ENCODE results near the gene ZBTB44. TPM values are rescaled to one million over a fixed set of nuclear protein-coding genes. Genes with fewer than 3 reads are reported as not detected.
"Not testable (repeated sequence)": the region's sequence is repeated elsewhere in the genome, so short reads cannot be mapped to it uniquely, and the experiment has no call there.

ZBTB44 gene
- total RNA-seq, 1 donor from 2014 or later = 165 TPM

- no peak for DNase-seq (ENCODE audit: low spot score in 2 of 2)
- no peak for FAIRE-seq
Observed at GRCh38 chr11:130313383-130314183, 1.1 kb downstream of the ZBTB44 start.

- FAIRE-seq = no peak
- DNase-seq (ENCODE audit: low spot score in 2 of 2) = no peak
Observed at GRCh38 chr11:130312046-130312445, 2.7 kb downstream of the ZBTB44 start.

- DNase-seq (ENCODE audit: low spot score in 2 of 2) (no peak), FAIRE-seq (no peak)
Observed at GRCh38 chr11:130310622-130311021, 4.1 kb downstream of the ZBTB44 start.

GRCh38 chr11:130308886-130309285 lies 5.8 kb downstream of the ZBTB44 start:
- FAIRE-seq = no peak

GRCh38 chr11:130308059-130308458 lies 6.7 kb downstream of the ZBTB44 start:
- FAIRE-seq (no peak), DNase-seq (ENCODE audit: low spot score in 2 of 2) (no peak)

More at GRCh38 chr11:130308886-130309285, 5.8 kb downstream of the ZBTB44 start:
- DNase-seq (ENCODE audit: low spot score in 2 of 2) = no peak

GRCh38 chr11:130304651-130305050 lies 10.1 kb downstream of the ZBTB44 start:
- no peak for FAIRE-seq

GRCh38 chr11:130301002-130301401 lies 13.7 kb downstream of the ZBTB44 start:
- DNase-seq (ENCODE audit: low spot score in 2 of 2) (no peak), FAIRE-seq (no peak)

More at GRCh38 chr11:130304651-130305050, 10.1 kb downstream of the ZBTB44 start:
- DNase-seq (ENCODE audit: low spot score in 2 of 2) = no peak

GRCh38 chr11:130300567-130300966 lies 14.2 kb downstream of the ZBTB44 start:
- FAIRE-seq (no peak), DNase-seq (ENCODE audit: low spot score in 2 of 2) (no peak)

- DNase-seq (ENCODE audit: low spot score in 2 of 2) = no peak
- FAIRE-seq = no peak
Observed at GRCh38 chr11:130299978-130300377, 14.7 kb downstream of the ZBTB44 start.

GRCh38 chr11:130295657-130296056 lies 19.1 kb downstream of the ZBTB44 start:
- FAIRE-seq = no peak
- no peak for DNase-seq (ENCODE audit: low spot score in 2 of 2)

GRCh38 chr11:130282111-130282510 lies 32.6 kb downstream of the ZBTB44 start:
- no peak for FAIRE-seq
- no peak for DNase-seq (ENCODE audit: low spot score in 2 of 2)

GRCh38 chr11:130281341-130281740 lies 33.4 kb downstream of the ZBTB44 start:
- not testable (repeated sequence) for DNase-seq (ENCODE audit: low spot score in 2 of 2); FAIRE-seq

GRCh38 chr11:130279989-130280388 lies 34.7 kb downstream of the ZBTB44 start:
- no peak for FAIRE-seq

GRCh38 chr11:130278745-130279144 lies 36.0 kb downstream of the ZBTB44 start:
- FAIRE-seq (no peak), DNase-seq (ENCODE audit: low spot score in 2 of 2) (no peak)

More at GRCh38 chr11:130279989-130280388, 34.7 kb downstream of the ZBTB44 start:
- no peak for DNase-seq (ENCODE audit: low spot score in 2 of 2)

GRCh38 chr11:130278151-130278550 lies 36.6 kb downstream of the ZBTB44 start:
- no peak for DNase-seq (ENCODE audit: low spot score in 2 of 2)
- FAIRE-seq = no peak

- FAIRE-seq (no peak), DNase-seq (ENCODE audit: low spot score in 2 of 2) (no peak)
Observed at GRCh38 chr11:130272336-130272735, 42.4 kb downstream of the ZBTB44 start.

GRCh38 chr11:130269326-130269943 lies 45.3 kb downstream of the ZBTB44 start:
- no peak for DNase-seq (ENCODE audit: low spot score in 2 of 2)
- no peak for FAIRE-seq

GRCh38 chr11:130263351-130263750 lies 51.4 kb downstream of the ZBTB44 start:
- DNase-seq (ENCODE audit: low spot score in 2 of 2) (no peak), FAIRE-seq (no peak)

- DNase-seq (ENCODE audit: low spot score in 2 of 2) (no peak), FAIRE-seq (no peak)
Observed at GRCh38 chr11:130262424-130262823, 52.3 kb downstream of the ZBTB44 start.

GRCh38 chr11:130261571-130261970 lies 53.1 kb downstream of the ZBTB44 start:
- FAIRE-seq = no peak
- DNase-seq (ENCODE audit: low spot score in 2 of 2) = no peak

GRCh38 chr11:130260742-130261141 lies 54.0 kb downstream of the ZBTB44 start:
- FAIRE-seq = no peak
- no peak for DNase-seq (ENCODE audit: low spot score in 2 of 2)

Measured in frontal cortex (tissue), 4 donors.